ENCODE measurements around the gene TEX10.

- no peak for TF ChIP-seq POLR2A (IDR thresholded peaks at IDR 0.05; ENCODE audit: low read depth, low read length)
- TF ChIP-seq, protein P1, sequence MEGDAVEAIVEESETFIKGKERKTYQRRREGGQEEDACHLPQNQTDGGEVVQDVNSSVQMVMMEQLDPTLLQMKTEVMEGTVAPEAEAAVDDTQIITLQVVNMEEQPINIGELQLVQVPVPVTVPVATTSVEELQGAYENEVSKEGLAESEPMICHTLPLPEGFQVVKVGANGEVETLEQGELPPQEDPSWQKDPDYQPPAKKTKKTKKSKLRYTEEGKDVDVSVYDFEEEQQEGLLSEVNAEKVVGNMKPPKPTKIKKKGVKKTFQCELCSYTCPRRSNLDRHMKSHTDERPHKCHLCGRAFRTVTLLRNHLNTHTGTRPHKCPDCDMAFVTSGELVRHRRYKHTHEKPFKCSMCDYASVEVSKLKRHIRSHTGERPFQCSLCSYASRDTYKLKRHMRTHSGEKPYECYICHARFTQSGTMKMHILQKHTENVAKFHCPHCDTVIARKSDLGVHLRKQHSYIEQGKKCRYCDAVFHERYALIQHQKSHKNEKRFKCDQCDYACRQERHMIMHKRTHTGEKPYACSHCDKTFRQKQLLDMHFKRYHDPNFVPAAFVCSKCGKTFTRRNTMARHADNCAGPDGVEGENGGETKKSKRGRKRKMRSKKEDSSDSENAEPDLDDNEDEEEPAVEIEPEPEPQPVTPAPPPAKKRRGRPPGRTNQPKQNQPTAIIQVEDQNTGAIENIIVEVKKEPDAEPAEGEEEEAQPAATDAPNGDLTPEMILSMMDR (conservative IDR thresholded peaks at IDR 0.05; ENCODE audit: low read depth, low read length), result no peak
- no peak for TF ChIP-seq RAD21 (IDR thresholded peaks at IDR 0.05; ENCODE audit: low read length)
- no peak for TF ChIP-seq MXI1 (IDR thresholded peaks at IDR 0.05; ENCODE audit: borderline replicate concordance, low read depth, low read length)
- TF ChIP-seq, protein P2, sequence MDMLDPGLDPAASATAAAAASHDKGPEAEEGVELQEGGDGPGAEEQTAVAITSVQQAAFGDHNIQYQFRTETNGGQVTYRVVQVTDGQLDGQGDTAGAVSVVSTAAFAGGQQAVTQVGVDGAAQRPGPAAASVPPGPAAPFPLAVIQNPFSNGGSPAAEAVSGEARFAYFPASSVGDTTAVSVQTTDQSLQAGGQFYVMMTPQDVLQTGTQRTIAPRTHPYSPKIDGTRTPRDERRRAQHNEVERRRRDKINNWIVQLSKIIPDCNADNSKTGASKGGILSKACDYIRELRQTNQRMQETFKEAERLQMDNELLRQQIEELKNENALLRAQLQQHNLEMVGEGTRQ (IDR thresholded peaks at IDR 0.05; ENCODE audit: low read depth, low read length), result no peak
- TF ChIP-seq, protein P3, sequence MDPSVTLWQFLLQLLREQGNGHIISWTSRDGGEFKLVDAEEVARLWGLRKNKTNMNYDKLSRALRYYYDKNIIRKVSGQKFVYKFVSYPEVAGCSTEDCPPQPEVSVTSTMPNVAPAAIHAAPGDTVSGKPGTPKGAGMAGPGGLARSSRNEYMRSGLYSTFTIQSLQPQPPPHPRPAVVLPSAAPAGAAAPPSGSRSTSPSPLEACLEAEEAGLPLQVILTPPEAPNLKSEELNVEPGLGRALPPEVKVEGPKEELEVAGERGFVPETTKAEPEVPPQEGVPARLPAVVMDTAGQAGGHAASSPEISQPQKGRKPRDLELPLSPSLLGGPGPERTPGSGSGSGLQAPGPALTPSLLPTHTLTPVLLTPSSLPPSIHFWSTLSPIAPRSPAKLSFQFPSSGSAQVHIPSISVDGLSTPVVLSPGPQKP (IDR thresholded peaks at IDR 0.05; ENCODE audit: borderline replicate concordance, low read depth, low read length), result no peak
- TF ChIP-seq RFX5 (IDR thresholded peaks at IDR 0.05; ENCODE audit: low read depth, low read length), result no peak
- no peak for TF ChIP-seq RCOR1 (IDR thresholded peaks at IDR 0.05; ENCODE audit: insufficient replicate concordance, low read length)
- TF ChIP-seq MAFK (IDR thresholded peaks at IDR 0.05; ENCODE audit: low read depth, low read length), result no peak
Measured at GRCh38 chr9:100341889-100342288, 10.9 kb downstream of the TEX10 start.

Data from IMR-90 (cell line).